Karpas-422 (cell line): ENCODE data around the gene PRDM16. TPM values are rescaled to one million over a fixed set of nuclear protein-coding genes. Genes with fewer than 3 reads are reported as not detected.
A peak's percentile ranks its signal among the peaks of the same experiment; 100 is the strongest.

Experiments used
- DNase-seq: peaks from one replicate; pipeline ENCODE4 v3.0.0-alpha.2; 2015
- H2AFZ ChIP-seq: fragments of 200-600 bp; sonication (generic); 2 replicates; pipeline ENCODE4 v1.6.1; 2014; ENCODE audit warnings: antibody characterized with exemption, low read length, mixed read lengths
- H3K27ac ChIP-seq: fragments of 200-600 bp; sonication (generic); 2 replicates; pipeline ENCODE4 v1.5.1; 2014; ENCODE audit warnings: mild to moderate bottlenecking, low read length, moderate library complexity
- H3K27me3 ChIP-seq: fragments of 200-600 bp; sonication (generic); 2 replicates; pipeline ENCODE4 v1.6.1; 2014; ENCODE audit warnings: low read length, mixed read lengths
- H3K36me3 ChIP-seq: fragments of 200-600 bp; sonication (generic); 2 replicates; pipeline ENCODE4 v1.6.1; 2014; ENCODE audit warnings: low read length, mixed read lengths; ENCODE audit not compliant: insufficient read depth
- H3K4me1 ChIP-seq: fragments of 200-600 bp; sonication (generic); 2 replicates; pipeline ENCODE4 v1.6.1; 2014; ENCODE audit warnings: mild to moderate bottlenecking, low read length, mixed read lengths
- H3K4me2 ChIP-seq: fragments of 200-600 bp; sonication (generic); 2 replicates; pipeline ENCODE4 v1.6.1; 2014; ENCODE audit warnings: low read length, low read depth, mild to moderate bottlenecking; ENCODE audit not compliant: poor library complexity, severe bottlenecking
- H3K4me3 ChIP-seq: fragments of 200-600 bp; sonication (generic); 2 replicates; pipeline ENCODE4 v1.5.1; 2014; ENCODE audit warnings: mild to moderate bottlenecking, antibody characterized with exemption, low read length, mixed read lengths
- H3K79me2 ChIP-seq: fragments of 200-600 bp; sonication (generic); 2 replicates; pipeline ENCODE4 v1.6.1; 2014; ENCODE audit warnings: mild to moderate bottlenecking, low read length, mixed read lengths
- H3K9ac ChIP-seq: fragments of 200-600 bp; sonication (generic); 2 replicates; pipeline ENCODE4 v1.6.0; 2014; ENCODE audit warnings: low read length
- H3K9me2 ChIP-seq: fragments of 200-600 bp; sonication (generic), shearing (Covaris generic); replicated peaks from 2 replicates; pipeline ENCODE4 v1.6.0; 2014; ENCODE audit warnings: mild to moderate bottlenecking, low read length, moderate library complexity; ENCODE audit not compliant: insufficient read depth
- H3K9me3 ChIP-seq: fragments of 300-700, 200-600 bp; sonication (generic); 2 replicates; pipeline ENCODE4 v1.6.1; 2014; ENCODE audit warnings: low read length, mixed read lengths
- H4K20me1 ChIP-seq: fragments of 200-600 bp; sonication (generic); 2 replicates; pipeline ENCODE4 v1.6.1; 2014; ENCODE audit warnings: mild to moderate bottlenecking, antibody characterized with exemption, low read length, low read depth; ENCODE audit not compliant: insufficient read depth
- total RNA-seq: library from RNA; depleted of rRNA; stranded (reverse); fragments of >200 nt; shearing (Covaris generic); gene quantifications from 2 replicates; pipeline ENCODE4 v1.2.3, GENCODE V29; 2014; ENCODE audit warnings: low replicate concordance

Gene PRDM16
- total RNA-seq, 1 experiment from 2014 or later, result not detected

DNA sequence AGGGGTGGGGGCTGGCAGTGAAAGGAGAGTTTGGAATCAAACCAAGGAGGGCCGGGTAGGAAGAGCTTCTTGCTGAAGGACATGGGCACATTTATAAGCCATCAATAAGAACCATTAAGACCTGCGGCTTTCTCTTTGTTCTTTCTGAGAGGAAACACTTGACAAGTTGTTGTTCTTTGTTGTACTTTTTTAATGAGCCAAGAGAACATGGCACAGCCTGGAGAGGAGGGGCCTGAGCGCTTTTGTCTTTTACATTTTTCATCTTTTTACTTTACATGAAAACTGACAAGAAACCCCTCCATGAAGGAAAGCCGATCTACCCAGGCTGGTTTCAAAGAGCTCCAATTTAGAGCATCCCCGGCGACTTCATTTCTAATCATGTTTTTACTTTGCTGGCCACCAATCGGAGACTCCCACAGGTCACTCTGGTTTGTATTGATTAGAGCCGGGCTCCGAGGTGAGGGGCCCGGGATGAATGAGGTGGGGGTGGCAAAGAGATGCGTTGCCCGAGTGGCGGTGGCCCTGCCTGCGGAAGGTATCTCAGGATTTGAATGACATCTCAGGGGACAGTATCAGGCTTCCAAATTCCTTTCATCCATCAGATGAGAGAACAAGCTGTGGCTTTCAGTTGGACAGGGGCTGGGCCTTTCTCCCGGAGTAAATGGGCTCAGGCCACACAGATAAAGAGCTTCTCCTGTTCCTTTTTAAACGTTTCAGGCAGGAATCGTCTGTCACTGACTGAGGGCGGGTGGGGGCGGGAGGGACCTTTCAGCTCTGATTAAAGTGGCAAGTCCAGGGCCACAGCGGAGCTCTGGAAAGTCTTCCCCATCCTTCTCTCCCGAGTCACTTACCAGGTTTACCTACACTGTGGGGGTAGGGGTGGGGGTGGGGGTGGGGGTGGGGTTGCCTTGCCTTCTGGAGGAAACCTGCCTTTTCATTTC is 246.7 kb downstream of the PRDM16 start:
- no peaks in the 10 kb centered on the region for H3K27me3 ChIP-seq
- no peaks in the 10 kb centered on the region for H3K9me2 ChIP-seq
- no peak overlapping the region for H3K4me2 ChIP-seq
- no peaks in the 10 kb centered on the region for H3K36me3 ChIP-seq
- H3K9ac ChIP-seq, result no peak overlapping the region
- H3K79me2 ChIP-seq, result no peaks in the 10 kb centered on the region
- no peak overlapping the region for H3K27ac ChIP-seq
- no peaks in the 10 kb centered on the region for H4K20me1 ChIP-seq
- H3K4me1 ChIP-seq, result no peaks in the 10 kb centered on the region
- no peak overlapping the region for H3K4me3 ChIP-seq
- H2AFZ ChIP-seq, result no peak overlapping the region
- no peaks in the 10 kb centered on the region for H3K9me3 ChIP-seq
- DNase-seq, result no peak

DNA sequence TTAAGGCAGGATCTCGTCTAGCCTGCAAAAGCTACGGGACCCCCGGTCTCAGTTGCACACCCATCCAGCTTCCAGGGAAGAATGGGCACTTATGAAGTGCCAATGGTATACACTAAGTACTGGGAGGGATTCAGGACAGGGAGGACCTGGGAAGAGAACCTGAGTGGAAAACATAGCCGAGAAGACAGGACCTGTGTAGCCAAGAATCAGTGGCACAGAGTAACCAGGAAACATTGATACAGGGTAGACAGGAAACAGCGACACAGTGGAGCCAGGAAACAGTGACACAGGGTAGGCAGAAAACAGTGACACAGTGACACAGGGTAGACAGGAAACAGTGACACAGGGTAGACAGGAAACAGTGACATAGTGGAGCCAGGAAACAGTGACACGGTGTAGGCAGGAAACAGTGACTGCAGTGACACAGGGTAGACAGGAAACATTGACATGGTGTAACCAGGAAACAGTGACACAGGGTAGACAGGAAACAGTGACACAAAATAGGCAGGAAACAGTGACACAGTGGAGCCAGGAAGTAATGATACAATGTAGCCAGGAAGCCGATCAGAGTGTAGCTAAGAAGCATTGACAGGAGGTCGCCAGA is 247.4 kb downstream of the PRDM16 start:
- Histone ChIP-seq H2AFZ (no peak overlapping the region), H4K20me1 (no peaks in the 10 kb centered on the region), H3K27me3 (no peaks in the 10 kb centered on the region), H3K4me2 (no peak overlapping the region), H3K79me2 (no peaks in the 10 kb centered on the region), H3K4me1 (no peaks in the 10 kb centered on the region), H3K4me3 (no peak overlapping the region), H3K9me2 (no peaks in the 10 kb centered on the region), H3K27ac (no peak overlapping the region), H3K36me3 (no peaks in the 10 kb centered on the region), H3K9me3 (no peaks in the 10 kb centered on the region), H3K9ac (no peak overlapping the region)
- no peak for DNase-seq

DNA sequence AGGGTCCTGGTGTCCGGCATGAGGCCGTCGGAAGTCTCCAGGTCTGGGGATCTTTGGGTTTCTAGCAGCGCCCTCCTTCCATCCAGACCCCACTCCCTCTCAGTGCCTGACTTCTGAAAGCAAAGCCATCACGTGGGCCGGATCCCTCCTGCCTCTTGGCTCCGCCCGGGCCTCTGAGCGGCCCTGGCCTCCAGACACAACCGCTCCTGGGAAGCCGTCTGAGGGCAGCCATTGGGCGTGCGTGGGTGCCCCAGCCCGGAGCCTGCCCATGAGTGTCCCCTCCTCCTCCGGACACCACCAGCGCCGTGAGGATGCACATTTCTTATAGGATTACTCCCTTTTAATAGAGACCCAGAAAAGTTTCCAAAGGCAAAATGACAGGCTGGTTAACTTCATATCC is 248.5 kb downstream of the PRDM16 start:
- no peak for DNase-seq
- no peak overlapping the region for H2AFZ ChIP-seq
- no peak overlapping the region for H3K4me2 ChIP-seq
- no peaks in the 10 kb centered on the region for H3K9me2 ChIP-seq
- no peak overlapping the region for H3K9ac ChIP-seq
- H4K20me1 ChIP-seq, result no peaks in the 10 kb centered on the region
- no peaks in the 10 kb centered on the region for H3K4me1 ChIP-seq
- no peak overlapping the region for H3K4me3 ChIP-seq
- no peak overlapping the region for H3K27ac ChIP-seq
- no peaks in the 10 kb centered on the region for H3K9me3 ChIP-seq
- no peaks in the 10 kb centered on the region for H3K36me3 ChIP-seq
- H3K27me3 ChIP-seq, result no peaks in the 10 kb centered on the region
- H3K79me2 ChIP-seq, result no peaks in the 10 kb centered on the region

DNA sequence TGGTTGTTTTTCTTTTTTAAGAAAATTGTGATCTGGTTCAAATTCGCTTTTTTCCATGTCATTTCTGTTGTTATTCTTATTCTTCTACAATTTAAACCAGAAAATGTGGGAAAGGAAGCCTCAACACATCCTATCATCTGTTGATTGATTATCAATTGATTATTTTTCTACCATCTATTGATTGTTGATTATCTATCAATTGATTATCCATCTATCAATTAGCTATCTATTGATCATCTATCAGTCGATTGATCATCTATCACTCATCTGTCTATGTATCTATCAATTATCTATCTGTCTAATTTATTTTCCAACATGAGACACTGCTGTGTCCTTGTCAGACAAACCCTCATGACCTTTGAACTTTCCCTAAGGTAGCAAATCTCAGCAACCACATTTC is 249.3 kb downstream of the PRDM16 start:
- H3K36me3 ChIP-seq, result no peaks in the 10 kb centered on the region
- no peak overlapping the region for H2AFZ ChIP-seq
- no peak overlapping the region for H3K4me2 ChIP-seq
- H3K27me3 ChIP-seq, result no peaks in the 10 kb centered on the region
- no peaks in the 10 kb centered on the region for H3K79me2 ChIP-seq
- no peaks in the 10 kb centered on the region for H4K20me1 ChIP-seq
- no peak for DNase-seq
- H3K9me3 ChIP-seq, result no peaks in the 10 kb centered on the region
- no peak overlapping the region for H3K4me3 ChIP-seq
- H3K9ac ChIP-seq, result no peak overlapping the region
- no peaks in the 10 kb centered on the region for H3K9me2 ChIP-seq
- no peaks in the 10 kb centered on the region for H3K4me1 ChIP-seq
- H3K27ac ChIP-seq, result no peak overlapping the region

DNA sequence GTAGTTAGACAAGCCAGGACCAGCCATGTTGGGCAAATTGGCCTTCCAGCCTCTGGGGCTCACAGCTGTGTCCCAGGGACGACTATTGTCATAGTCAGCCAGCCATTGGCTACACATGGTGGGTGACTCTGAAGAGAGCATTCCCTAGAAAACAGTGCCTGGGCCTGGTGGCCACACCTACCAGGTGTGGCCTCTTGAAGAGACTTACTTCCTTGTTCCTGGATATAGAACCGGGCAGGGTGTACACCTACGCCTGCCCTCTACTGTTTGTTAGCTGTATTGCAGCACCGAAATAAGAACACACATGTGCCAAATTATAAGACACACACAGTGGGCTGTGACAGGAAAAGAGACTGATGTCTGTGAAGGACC is 250.9 kb downstream of the PRDM16 start:
- H3K79me2 ChIP-seq, result no peaks in the 10 kb centered on the region
- no peaks in the 10 kb centered on the region for H3K27me3 ChIP-seq
- no peaks in the 10 kb centered on the region for H3K4me1 ChIP-seq
- no peak overlapping the region for H3K4me3 ChIP-seq
- no peak overlapping the region for H3K9ac ChIP-seq
- H3K27ac ChIP-seq, result no peak overlapping the region
- no peaks in the 10 kb centered on the region for H3K9me2 ChIP-seq
- H4K20me1 ChIP-seq, result no peaks in the 10 kb centered on the region
- H3K36me3 ChIP-seq, result no peaks in the 10 kb centered on the region
- H3K4me2 ChIP-seq, result no peak overlapping the region
- H2AFZ ChIP-seq, result no peak overlapping the region
- peak; percentile 88 for DNase-seq
- H3K9me3 ChIP-seq, result no peaks in the 10 kb centered on the region

DNA sequence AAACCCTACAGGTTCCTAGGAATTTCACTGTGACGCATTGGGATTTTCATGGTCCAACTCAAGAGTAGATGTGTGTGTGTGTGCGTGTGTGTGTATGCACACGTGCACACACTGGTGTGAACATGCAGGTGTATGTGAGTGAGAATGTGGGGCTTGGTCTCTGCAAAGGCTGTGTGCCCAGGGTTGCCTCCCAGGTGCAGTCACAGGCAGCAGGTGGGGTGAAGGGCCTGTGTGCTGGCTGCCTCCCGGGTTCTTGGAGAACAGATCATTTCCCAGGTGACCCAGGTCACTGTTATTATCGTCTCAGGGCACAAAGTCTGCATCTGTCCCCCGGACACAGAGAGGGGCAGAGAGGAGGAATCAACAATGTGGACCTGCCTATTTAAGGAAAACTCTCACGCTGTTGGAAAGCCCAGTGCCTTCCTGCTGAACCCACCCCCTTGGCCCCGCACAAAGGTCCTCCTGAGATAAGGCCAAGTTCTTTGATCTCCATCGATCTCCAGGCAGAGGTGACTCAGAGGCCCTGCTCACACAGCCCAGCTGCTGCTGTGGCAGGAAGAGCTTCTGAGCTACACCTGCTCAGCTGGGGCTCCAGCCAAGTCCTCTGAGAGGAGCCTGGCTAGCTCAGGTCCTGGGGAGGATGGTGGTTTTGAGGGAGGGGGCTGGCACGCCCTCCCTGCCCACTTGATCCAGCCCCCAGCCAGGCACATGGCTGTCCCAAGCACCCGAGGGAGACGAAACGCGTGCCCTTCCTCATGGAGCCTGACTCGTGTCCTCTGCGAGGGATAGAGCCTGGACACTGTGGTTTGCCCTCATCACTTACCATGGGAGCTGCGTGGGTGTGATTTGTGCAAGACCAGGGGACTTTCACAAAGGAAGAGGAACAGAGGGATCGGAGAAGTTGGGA is 251.5 kb downstream of the PRDM16 start:
- Histone ChIP-seq H3K9me2 (no peaks in the 10 kb centered on the region), H4K20me1 (no peaks in the 10 kb centered on the region), H3K9ac (no peak overlapping the region), H3K4me1 (no peaks in the 10 kb centered on the region), H3K27me3 (no peaks in the 10 kb centered on the region), H3K9me3 (no peaks in the 10 kb centered on the region), H3K27ac (no peak overlapping the region), H3K4me3 (no peak overlapping the region), H3K79me2 (no peaks in the 10 kb centered on the region), H3K36me3 (no peaks in the 10 kb centered on the region), H2AFZ (no peak overlapping the region), H3K4me2 (no peak overlapping the region)
- DNase-seq, result no peak

DNA sequence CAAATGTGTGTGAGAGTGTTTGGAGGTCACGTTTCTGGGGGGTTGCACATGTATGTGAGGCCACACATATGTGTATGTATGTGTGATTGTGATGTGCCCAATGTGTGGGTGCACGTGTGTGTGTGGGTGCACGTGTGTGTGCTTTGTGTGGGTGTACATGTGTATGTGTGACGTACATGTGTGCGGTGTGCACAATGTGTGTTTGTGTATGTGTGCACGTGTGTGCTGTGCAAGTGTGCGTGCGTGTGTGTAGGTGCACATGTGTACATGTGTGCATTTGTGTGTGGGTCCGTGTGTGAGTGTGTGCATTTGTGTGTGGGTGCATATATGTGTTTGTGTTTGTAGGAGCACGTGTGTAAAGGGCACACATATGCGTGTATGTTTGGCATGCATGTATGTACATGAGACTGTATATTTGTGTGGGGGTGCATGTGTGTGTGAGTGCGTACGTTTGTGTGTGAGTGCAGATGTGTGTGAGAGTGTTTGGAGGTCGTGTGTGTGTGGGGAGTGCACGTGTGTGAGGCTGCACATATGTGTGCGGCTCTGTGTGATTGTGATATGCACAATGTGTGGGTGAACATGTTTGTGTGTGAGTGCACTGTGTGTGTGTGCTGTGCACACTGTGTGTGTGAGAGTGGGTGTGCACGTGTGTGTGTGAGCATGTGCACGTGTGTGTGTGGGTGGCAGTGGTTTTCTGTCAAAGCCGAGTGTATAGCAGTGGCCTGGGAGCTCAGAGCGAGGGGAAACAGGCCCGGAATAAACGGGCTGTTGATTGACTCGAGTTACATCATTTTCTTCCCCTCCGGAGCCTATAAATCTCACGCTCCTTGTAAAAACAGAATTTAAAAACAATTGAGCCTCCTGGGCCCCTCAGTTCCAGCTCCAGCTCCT is 252.8 kb downstream of the PRDM16 start:
- no peak overlapping the region for H3K27ac ChIP-seq
- H3K4me3 ChIP-seq, result no peak overlapping the region
- H3K79me2 ChIP-seq, result no peaks in the 10 kb centered on the region
- H2AFZ ChIP-seq, result no peak overlapping the region
- no peaks in the 10 kb centered on the region for H3K36me3 ChIP-seq
- H3K4me2 ChIP-seq, result no peak overlapping the region
- H3K27me3 ChIP-seq, result no peaks in the 10 kb centered on the region
- no peaks in the 10 kb centered on the region for H3K9me3 ChIP-seq
- H4K20me1 ChIP-seq, result no peaks in the 10 kb centered on the region
- H3K4me1 ChIP-seq, result no peaks in the 10 kb centered on the region
- no peak overlapping the region for H3K9ac ChIP-seq
- no peaks in the 10 kb centered on the region for H3K9me2 ChIP-seq
- DNase-seq, result no peak
